WTC11 (cell line): ENCODE measurements around the gene ZNF311. TPM values are rescaled to one million over a fixed set of nuclear protein-coding genes. Genes with fewer than 3 reads are reported as not detected.
"Not testable (repeated sequence)": the region's sequence is repeated elsewhere in the genome, so short reads cannot be mapped to it uniquely, and the experiment has no call there.

Source experiments
- ATAC-seq: fragments of 200-7000 bp; cut with Tn5 transposase; 2 replicates; pipeline ENCODE4 v1.10.0; 2021; ENCODE audit warnings: mild to moderate bottlenecking, moderate library complexity
- CTCF ChIA-PET: fragments of 300-600 bp; sonication (Branson Sonifier 250); formaldehyde crosslinking; loops from one replicate; lab custom pipeline; 2021; ENCODE audit warnings: antibody characterized with exemption; lab: Charles Lee
- POLR2A ChIA-PET: fragments of 350-600 bp; sonication (Branson Sonifier 250); formaldehyde crosslinking; loops from one replicate; lab custom pipeline; 2021; ENCODE audit warnings: antibody characterized with exemption; lab: Charles Lee
- DNase-seq: peaks from one replicate; pipeline ENCODE4 v3.0.0; 2021; ENCODE audit warnings: low spot score
- H3K27ac Mint-ChIP-seq: 2 replicates; pipeline ENCODE4 v1.8.0; 2021; ENCODE audit warnings: mixed read lengths
- H3K27me3 Mint-ChIP-seq: 2 replicates; pipeline ENCODE4 v1.8.0; 2021; ENCODE audit warnings: low read depth, mild to moderate bottlenecking, moderate library complexity, mixed read lengths
- H3K36me3 Mint-ChIP-seq: 2 replicates; pipeline ENCODE4 v1.8.0; 2021; ENCODE audit warnings: mixed read lengths
- H3K4me1 Mint-ChIP-seq: 2 replicates; pipeline ENCODE4 v1.8.0; 2022; ENCODE audit warnings: mixed read lengths
- H3K4me3 Mint-ChIP-seq: 2 replicates; pipeline ENCODE4 v1.8.0; 2021; ENCODE audit warnings: mild to moderate bottlenecking, moderate library complexity, mixed read lengths
- H3K9me3 Mint-ChIP-seq: 2 replicates; pipeline ENCODE4 v1.8.0; 2021; ENCODE audit warnings: mixed read lengths
- ATF2 ChIP-seq: sonication (generic); formaldehyde crosslinking; IDR thresholded peaks from 2 replicates; pipeline ENCODE4 v1.8.1; 2022; ENCODE audit warnings: low read depth, missing genetic modification reagents, borderline replicate concordance
- CREB1 ChIP-seq: sonication (generic); formaldehyde crosslinking; IDR thresholded peaks from 2 replicates; pipeline ENCODE4 v1.8.0; 2023; ENCODE audit warnings: mild to moderate bottlenecking, missing genetic modification reagents
- HMGXB4 ChIP-seq: sonication (generic); formaldehyde crosslinking; IDR thresholded peaks from 2 replicates; pipeline ENCODE4 v1.8.1; 2023; ENCODE audit warnings: mild to moderate bottlenecking, moderate library complexity, missing genetic modification reagents
- KAT7 ChIP-seq: sonication (generic); formaldehyde crosslinking; IDR thresholded peaks from 2 replicates; pipeline ENCODE4 v1.8.1; 2023; ENCODE audit warnings: missing genetic modification reagents, mild to moderate bottlenecking, borderline replicate concordance
- PRRX2 ChIP-seq: fragments of 250-450 bp; sonication (Bioruptor Pico); IDR thresholded peaks from 2 replicates; pipeline ENCODE4 v1.8.0; 2021; ENCODE audit warnings: mild to moderate bottlenecking
- TP53 ChIP-seq: sonication (generic); formaldehyde crosslinking; IDR thresholded peaks from 2 replicates; pipeline ENCODE4 v1.8.1; 2023; ENCODE audit warnings: mild to moderate bottlenecking, missing genetic modification reagents
- ZNF232 ChIP-seq: sonication (generic); formaldehyde crosslinking; IDR thresholded peaks from 2 replicates; pipeline ENCODE4 v1.8.0; 2022; ENCODE audit warnings: mild to moderate bottlenecking, missing genetic modification reagents
- total RNA-seq: library from RNA; stranded (reverse); gene quantifications from 3 replicates; pipeline ENCODE4 v1.2.3, GENCODE V29; 2021
- TF ChIP-seq, protein P1 (sequence below): sonication (generic); formaldehyde crosslinking; IDR thresholded peaks from 2 replicates; pipeline ENCODE4 v1.8.1; 2023; ENCODE audit warnings: mild to moderate bottlenecking, missing genetic modification reagents, moderate library complexity
- TF ChIP-seq, protein P2 (sequence below): sonication (generic); formaldehyde crosslinking; IDR thresholded peaks from 2 replicates; pipeline ENCODE4 v1.8.0; 2023; ENCODE audit warnings: mild to moderate bottlenecking, missing genetic modification reagents
- TF ChIP-seq, protein P3 (sequence below): sonication (generic); formaldehyde crosslinking; IDR thresholded peaks from 2 replicates; pipeline ENCODE4 v1.8.0; 2023; ENCODE audit warnings: missing genetic modification reagents, mild to moderate bottlenecking, borderline replicate concordance

Gene ZNF311
- total RNA-seq, 1 experiment from 2014 or later: 2.0 TPM

- TF ChIP-seq CREB1 (CRISPR knock-in tag) (no peak), ZNF232 (CRISPR knock-in tag) (no peak), KAT7 (CRISPR knock-in tag) (no peak), ATF2 (CRISPR knock-in tag) (no peak), PRRX2 (CRISPR knock-in tag) (no peak), HMGXB4 (CRISPR knock-in tag) (no peak), TP53 (CRISPR knock-in tag) (no peak)
- TF ChIP-seq, protein P1, sequence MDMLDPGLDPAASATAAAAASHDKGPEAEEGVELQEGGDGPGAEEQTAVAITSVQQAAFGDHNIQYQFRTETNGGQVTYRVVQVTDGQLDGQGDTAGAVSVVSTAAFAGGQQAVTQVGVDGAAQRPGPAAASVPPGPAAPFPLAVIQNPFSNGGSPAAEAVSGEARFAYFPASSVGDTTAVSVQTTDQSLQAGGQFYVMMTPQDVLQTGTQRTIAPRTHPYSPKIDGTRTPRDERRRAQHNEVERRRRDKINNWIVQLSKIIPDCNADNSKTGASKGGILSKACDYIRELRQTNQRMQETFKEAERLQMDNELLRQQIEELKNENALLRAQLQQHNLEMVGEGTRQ: no peak
- TF ChIP-seq, protein P2, sequence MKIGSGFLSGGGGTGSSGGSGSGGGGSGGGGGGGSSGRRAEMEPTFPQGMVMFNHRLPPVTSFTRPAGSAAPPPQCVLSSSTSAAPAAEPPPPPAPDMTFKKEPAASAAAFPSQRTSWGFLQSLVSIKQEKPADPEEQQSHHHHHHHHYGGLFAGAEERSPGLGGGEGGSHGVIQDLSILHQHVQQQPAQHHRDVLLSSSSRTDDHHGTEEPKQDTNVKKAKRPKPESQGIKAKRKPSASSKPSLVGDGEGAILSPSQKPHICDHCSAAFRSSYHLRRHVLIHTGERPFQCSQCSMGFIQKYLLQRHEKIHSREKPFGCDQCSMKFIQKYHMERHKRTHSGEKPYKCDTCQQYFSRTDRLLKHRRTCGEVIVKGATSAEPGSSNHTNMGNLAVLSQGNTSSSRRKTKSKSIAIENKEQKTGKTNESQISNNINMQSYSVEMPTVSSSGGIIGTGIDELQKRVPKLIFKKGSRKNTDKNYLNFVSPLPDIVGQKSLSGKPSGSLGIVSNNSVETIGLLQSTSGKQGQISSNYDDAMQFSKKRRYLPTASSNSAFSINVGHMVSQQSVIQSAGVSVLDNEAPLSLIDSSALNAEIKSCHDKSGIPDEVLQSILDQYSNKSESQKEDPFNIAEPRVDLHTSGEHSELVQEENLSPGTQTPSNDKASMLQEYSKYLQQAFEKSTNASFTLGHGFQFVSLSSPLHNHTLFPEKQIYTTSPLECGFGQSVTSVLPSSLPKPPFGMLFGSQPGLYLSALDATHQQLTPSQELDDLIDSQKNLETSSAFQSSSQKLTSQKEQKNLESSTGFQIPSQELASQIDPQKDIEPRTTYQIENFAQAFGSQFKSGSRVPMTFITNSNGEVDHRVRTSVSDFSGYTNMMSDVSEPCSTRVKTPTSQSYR (CRISPR knock-in tag): no peak
- TF ChIP-seq, all 79 proteins: peak for 0
Observed at GRCh38 chr6:28953585-28954258, 51.4 kb downstream of the ZNF311 start (continued).

- ChIA-PET CTCF (interaction anchor here (0.9 to 1.1 kb wide), 2 partner anchors 30 to 115 kb away, joined by 3 read pairs; no protein-coding TSS in a partner anchor), POLR2A (no interaction called here)
Observed at GRCh38 chr6:28953039-28953584, 52.0 kb downstream of the ZNF311 start.

GRCh38 chr6:28949656-28950195, 55.4 kb downstream of the ZNF311 start:
- not testable (repeated sequence) for H3K4me3 Mint-ChIP-seq, H3K27ac Mint-ChIP-seq, ATAC-seq, H3K9me3 Mint-ChIP-seq, H3K36me3 Mint-ChIP-seq, DNase-seq
- CTCF ChIA-PET: interaction anchor here (0.6 to 1.6 kb wide), 2 partner anchors 31 to 215 kb away, joined by 4 to 7 read pairs; no protein-coding TSS in a partner anchor
- peaks cover 27% of the 10 kb centered on the region for H3K27me3 Mint-ChIP-seq
- POLR2A ChIA-PET: interaction anchor here (0.6 to 1.5 kb wide), 3 partner anchors 9 to 112 kb away, joined by 3 read pairs; no protein-coding TSS in a partner anchor
- peaks cover 27% of the 10 kb centered on the region for H3K4me1 Mint-ChIP-seq

More at GRCh38 chr6:28953039-28953584, 52.0 kb downstream of the ZNF311 start:
- Mint-ChIP-seq H3K27ac (no peak overlapping the region), H3K27me3 (peaks cover 23% of the 10 kb centered on the region), H3K9me3 (peaks cover 10% of the 10 kb centered on the region), H3K4me3 (peak overlapping the region; percentile 98), H3K36me3 (peaks cover 6% of the 10 kb centered on the region), H3K4me1 (peaks cover 13% of the 10 kb centered on the region)
- TF ChIP-seq HMGXB4 (CRISPR knock-in tag): peak; percentile 50; the same call in 1 of the 2 replicates
- TF ChIP-seq, protein P3, sequence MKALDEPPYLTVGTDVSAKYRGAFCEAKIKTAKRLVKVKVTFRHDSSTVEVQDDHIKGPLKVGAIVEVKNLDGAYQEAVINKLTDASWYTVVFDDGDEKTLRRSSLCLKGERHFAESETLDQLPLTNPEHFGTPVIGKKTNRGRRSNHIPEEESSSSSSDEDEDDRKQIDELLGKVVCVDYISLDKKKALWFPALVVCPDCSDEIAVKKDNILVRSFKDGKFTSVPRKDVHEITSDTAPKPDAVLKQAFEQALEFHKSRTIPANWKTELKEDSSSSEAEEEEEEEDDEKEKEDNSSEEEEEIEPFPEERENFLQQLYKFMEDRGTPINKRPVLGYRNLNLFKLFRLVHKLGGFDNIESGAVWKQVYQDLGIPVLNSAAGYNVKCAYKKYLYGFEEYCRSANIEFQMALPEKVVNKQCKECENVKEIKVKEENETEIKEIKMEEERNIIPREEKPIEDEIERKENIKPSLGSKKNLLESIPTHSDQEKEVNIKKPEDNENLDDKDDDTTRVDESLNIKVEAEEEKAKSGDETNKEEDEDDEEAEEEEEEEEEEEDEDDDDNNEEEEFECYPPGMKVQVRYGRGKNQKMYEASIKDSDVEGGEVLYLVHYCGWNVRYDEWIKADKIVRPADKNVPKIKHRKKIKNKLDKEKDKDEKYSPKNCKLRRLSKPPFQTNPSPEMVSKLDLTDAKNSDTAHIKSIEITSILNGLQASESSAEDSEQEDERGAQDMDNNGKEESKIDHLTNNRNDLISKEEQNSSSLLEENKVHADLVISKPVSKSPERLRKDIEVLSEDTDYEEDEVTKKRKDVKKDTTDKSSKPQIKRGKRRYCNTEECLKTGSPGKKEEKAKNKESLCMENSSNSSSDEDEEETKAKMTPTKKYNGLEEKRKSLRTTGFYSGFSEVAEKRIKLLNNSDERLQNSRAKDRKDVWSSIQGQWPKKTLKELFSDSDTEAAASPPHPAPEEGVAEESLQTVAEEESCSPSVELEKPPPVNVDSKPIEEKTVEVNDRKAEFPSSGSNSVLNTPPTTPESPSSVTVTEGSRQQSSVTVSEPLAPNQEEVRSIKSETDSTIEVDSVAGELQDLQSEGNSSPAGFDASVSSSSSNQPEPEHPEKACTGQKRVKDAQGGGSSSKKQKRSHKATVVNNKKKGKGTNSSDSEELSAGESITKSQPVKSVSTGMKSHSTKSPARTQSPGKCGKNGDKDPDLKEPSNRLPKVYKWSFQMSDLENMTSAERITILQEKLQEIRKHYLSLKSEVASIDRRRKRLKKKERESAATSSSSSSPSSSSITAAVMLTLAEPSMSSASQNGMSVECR (CRISPR knock-in tag): no peak
- ATAC-seq (peak; percentile 57), DNase-seq (peak; percentile 63)
